Measurements from ENCODE around the gene PDE4B.
A peak's percentile ranks its signal among the peaks of the same experiment; 100 is the strongest.

Gene PDE4B

GRCh38 chr1:66143651-66144050 is 351.0 kb downstream of the PDE4B start:
- no peak for DNase-seq

- peak; percentile 77 for DNase-seq
Measured at GRCh38 chr1:66147226-66147835, 354.6 kb downstream of the PDE4B start.

- no peak for DNase-seq
Measured at GRCh38 chr1:66152034-66152433, 359.3 kb downstream of the PDE4B start.

- no peak for DNase-seq
Measured at GRCh38 chr1:66154394-66154793, 361.7 kb downstream of the PDE4B start.

GRCh38 chr1:66156144-66156543 is 363.4 kb downstream of the PDE4B start:
- DNase-seq, result no peak

GRCh38 chr1:66159800-66160199 is 367.1 kb downstream of the PDE4B start:
- no peak for DNase-seq

- DNase-seq, result no peak
Measured at GRCh38 chr1:66160719-66161118, 368.0 kb downstream of the PDE4B start.

GRCh38 chr1:66166753-66167152 is 374.1 kb downstream of the PDE4B start:
- DNase-seq, result no peak

GRCh38 chr1:66167267-66167666 is 374.6 kb downstream of the PDE4B start:
- no peak for DNase-seq

- DNase-seq, result no peak
Measured at GRCh38 chr1:66168467-66168887, 375.8 kb downstream of the PDE4B start.

GRCh38 chr1:66168948-66169671 is 376.4 kb downstream of the PDE4B start:
- DNase-seq, result peak; percentile 45

- DNase-seq, result no peak
Measured at GRCh38 chr1:66172272-66172671, 379.6 kb downstream of the PDE4B start.

- DNase-seq, result no peak
Measured at GRCh38 chr1:66175098-66175497, 382.4 kb downstream of the PDE4B start.

GRCh38 chr1:66175581-66175980 is 382.9 kb downstream of the PDE4B start:
- no peak for DNase-seq

- peak; percentile 44 for DNase-seq
Measured at GRCh38 chr1:66176012-66176715, 383.5 kb downstream of the PDE4B start.

GRCh38 chr1:66176832-66177231 is 384.1 kb downstream of the PDE4B start:
- no peak for DNase-seq

GRCh38 chr1:66177510-66177909 is 384.8 kb downstream of the PDE4B start:
- no peak for DNase-seq

- DNase-seq, result no peak
Measured at GRCh38 chr1:66182026-66182425, 389.3 kb downstream of the PDE4B start.

- DNase-seq, result peak; percentile 61
Measured at GRCh38 chr1:66182551-66183178, 390.0 kb downstream of the PDE4B start.

- no peak for DNase-seq
Measured at GRCh38 chr1:66183400-66183799, 390.7 kb downstream of the PDE4B start.

- DNase-seq, result no peak
Measured at GRCh38 chr1:66197120-66197519, 404.4 kb downstream of the PDE4B start.

- DNase-seq, result peak; percentile 30
Measured at GRCh38 chr1:66197785-66198184, 405.1 kb downstream of the PDE4B start.

GRCh38 chr1:66206563-66207144 is 414.0 kb downstream of the PDE4B start:
- DNase-seq, result no peak

Data from eye (tissue), 1 donor.